RPMI7951 (cell line): ENCODE measurements around the gene MAGEA2B. TPM values are rescaled to one million over a fixed set of nuclear protein-coding genes. Genes with fewer than 3 reads are reported as not detected.
A peak's percentile ranks its signal among the peaks of the same experiment; 100 is the strongest.
"Not testable (repeated sequence)": the region's sequence is repeated elsewhere in the genome, so short reads cannot be mapped to it uniquely, and the experiment has no call there.

Experiments used
- DNase-seq: peaks from one replicate; pipeline ENCODE4 v3.0.0-alpha.2; 2012; ENCODE audit warnings: low read depth
- total RNA-seq: library from RNA; depleted of rRNA; stranded (reverse); fragments of >200 nt; shearing (Covaris generic); gene quantifications from 2 replicates; pipeline ENCODE4 v1.2.3, GENCODE V29; 2014; rRNA removed

Gene MAGEA2B, protein sequence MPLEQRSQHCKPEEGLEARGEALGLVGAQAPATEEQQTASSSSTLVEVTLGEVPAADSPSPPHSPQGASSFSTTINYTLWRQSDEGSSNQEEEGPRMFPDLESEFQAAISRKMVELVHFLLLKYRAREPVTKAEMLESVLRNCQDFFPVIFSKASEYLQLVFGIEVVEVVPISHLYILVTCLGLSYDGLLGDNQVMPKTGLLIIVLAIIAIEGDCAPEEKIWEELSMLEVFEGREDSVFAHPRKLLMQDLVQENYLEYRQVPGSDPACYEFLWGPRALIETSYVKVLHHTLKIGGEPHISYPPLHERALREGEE
- 16.1 and 16.7 TPM in 2 replicates for total RNA-seq

DNA sequence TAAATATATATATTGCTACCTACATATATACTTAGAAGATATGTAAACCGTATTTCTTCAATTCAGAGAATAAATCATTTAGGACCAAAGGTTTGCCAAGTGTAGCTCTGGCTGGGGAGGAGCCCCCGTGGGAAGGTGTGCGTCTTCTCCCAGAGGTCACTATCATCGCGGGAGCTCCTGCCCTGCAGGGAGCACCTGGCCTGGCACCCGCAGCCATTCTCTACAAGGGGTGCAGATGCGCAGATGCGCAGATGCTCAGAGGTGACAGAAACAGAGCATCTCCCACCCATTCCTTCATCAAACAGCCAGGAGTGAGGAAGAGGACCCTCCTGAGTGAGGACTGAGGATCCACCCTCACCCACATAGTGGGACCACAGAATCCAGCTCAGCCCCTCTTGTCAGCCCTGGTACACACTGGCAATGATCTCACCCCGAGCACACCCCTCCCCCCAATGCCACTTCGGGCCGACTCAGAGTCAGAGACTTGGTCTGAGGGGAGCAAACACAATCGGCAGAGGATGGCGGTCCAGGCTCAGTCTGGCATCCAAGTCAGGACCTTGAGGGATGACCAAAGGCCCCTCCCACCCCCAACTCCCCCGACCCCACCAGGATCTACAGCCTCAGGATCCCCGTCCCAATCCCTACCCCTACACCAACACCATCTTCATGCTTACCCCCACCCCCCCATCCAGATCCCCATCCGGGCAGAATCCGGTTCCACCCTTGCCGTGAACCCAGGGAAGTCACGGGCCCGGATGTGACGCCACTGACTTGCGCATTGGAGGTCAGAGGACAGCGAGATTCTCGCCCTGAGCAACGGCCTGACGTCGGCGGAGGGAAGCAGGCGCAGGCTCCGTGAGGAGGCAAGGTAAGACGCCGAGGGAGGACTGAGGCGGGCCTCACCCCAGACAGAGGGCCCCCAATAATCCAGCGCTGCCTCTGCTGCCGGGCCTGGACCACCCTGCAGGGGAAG lies at the start of gene MAGEA2B:
TSS of gene MAGEA2B (plus strand) at position 814 of the 973 bp plus-strand sequence. CDS start 2,479 bp downstream, outside the sequence.
- not testable (repeated sequence) for DNase-seq

DNA sequence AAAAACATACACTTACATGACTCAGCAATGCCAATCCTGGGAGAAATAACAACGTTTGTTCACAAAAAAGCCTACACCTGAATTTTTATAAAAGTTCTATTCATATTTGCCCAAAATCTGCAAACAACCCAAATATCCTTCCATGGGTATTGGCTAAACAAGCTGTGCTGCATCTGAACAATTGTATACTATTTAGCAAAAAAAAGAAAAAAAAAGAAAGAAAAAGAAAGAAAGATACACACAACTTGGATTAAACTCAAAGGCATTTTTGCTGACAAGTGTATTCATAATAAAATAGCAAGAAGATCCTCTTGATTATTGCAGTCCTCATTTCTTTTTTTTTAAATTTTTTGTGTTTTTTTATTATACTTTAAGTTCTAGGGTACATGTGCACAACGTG lies 40.3 kb upstream of the MAGEA2B start:
- DNase-seq, result no peak

DNA sequence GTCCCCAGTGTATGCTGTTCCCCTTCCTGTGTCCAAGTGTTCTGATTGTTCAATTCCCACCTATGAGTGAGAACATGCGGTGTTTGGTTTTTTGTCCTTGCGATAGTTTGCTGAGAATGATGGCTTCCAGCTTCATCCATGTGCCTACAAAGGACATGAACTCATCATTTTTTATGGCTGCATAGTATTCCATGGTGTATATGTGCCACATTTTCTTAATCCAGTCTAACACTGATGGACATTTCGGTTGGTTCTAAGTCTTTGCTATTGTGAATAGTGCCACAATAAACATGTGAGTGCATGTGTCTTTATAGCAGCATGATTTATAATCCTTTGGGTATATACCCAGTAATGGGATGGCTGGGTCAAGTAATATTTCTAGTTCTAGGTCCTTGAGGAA lies 39.8 kb upstream of the MAGEA2B start:
- DNase-seq, result not testable (repeated sequence)

DNA sequence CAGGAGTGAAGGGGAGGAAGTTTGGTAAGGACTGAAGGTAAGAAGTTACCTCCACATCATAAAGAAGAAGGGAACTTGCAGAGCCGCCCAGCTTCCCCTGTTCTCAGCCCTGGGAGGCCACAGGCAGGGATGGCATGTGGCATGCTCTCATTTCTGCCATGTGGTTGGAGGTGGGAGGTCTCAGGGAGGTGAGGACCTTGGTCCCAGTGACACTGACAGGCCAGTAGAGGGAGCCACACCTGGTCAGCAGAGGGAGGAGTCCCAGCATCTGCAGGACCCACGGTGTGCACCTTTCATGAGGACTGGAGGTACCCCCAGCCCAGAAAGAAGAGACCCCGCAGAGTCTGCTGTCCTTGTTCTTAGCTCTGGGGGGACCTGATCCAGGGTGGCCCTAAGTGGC lies 33.4 kb upstream of the MAGEA2B start:
- DNase-seq, result not testable (repeated sequence)

DNA sequence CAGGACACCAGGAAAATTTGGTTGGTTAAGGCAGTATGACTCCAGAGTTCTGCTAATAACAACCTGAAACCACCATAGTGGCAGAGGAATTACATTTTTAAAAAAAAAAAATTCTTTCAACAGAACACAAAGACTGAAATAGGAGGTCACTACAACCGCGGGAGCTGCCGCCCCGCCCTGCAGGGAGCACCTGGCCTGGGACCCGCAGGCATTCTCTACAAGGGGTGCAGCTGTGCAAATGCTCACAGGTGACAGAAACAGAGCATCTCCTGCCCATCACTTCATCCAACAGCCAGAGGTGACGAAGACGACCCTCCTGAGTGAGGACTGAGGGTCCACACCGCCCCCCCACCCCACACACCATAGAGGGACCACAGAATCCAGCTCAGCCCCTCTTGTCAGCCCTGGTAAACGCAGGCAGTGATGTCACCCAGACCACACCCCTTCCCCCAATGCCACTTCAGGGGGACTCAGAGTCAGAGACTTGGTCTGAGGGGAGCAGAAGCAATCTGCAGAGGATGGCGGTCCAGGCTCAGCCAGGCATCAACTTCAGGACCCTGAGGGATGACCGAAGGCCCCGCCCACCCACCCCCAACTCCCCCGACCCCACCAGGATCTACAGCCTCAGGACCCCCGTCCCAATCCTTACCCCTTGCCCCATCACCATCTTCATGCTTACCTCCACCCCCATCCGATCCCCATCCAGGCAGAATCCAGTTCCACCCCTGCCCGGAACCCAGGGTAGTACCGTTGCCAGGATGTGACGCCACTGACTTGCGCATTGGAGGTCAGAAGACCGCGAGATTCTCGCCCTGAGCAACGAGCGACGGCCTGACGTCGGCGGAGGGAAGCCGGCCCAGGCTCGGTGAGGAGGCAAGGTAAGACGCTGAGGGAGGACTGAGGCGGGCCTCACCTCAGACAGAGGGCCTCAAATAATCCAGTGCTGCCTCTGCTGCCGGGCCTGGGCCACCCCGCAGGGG lies 16.2 kb upstream of the MAGEA2B start, which contains the start of gene MAGEA3:
TSS of gene MAGEA3 (plus strand) at position 843 of the 980 bp plus-strand sequence. CDS start 2,039 bp downstream, outside the sequence.
- DNase-seq, result not testable (repeated sequence)

DNA sequence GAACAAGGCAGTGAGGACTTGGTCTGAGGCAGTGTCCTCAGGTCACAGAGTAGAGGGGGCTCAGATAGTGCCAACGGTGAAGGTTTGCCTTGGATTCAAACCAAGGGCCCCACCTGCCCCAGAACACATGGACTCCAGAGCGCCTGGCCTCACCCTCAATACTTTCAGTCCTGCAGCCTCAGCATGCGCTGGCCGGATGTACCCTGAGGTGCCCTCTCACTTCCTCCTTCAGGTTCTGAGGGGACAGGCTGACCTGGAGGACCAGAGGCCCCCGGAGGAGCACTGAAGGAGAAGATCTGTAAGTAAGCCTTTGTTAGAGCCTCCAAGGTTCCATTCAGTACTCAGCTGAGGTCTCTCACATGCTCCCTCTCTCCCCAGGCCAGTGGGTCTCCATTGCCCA lies 14.0 kb upstream of the MAGEA2B start:
- DNase-seq, result not testable (repeated sequence)

DNA sequence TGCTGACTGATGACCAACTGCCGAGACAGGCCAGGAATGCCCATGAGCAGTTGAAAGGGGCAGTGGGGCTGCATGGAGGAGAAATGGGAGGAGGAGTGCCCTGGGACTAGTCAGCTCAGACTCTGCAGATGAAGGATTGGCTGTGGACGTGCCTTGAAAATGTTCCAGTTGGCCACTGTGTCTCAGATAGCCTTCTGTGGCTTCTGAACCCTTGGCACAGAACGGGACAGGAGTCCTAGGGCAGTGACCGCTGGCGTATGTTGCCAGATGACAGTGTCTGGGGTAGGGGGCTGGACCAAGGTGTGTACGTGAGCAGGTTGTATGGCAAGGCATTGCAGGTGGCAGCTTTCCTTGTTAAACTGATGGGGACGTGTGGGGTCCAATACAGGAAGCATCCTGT lies 7.9 kb upstream of the MAGEA2B start:
- not testable (repeated sequence) for DNase-seq

DNA sequence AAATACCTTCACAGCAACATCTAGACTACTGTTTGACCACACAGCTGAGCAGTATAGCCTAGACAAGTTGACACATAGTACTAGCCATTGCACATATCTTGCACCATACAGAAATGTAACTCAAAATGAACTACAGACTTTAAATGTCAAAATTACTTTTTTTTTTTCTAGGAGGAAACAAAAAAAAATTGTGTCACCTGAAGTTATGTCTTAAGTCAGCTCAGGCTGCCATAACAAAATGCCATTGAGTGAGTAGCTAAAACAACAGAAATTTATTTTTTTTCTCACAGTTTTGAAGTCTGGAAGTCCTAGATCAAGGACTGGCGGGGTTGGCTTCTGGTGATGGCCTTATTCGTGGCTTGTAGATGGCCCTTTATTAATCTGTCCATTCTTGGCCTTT lies 5.3 kb upstream of the MAGEA2B start, which contains the start of gene CSAG2:
TSS of gene CSAG2 (minus strand) at position 101 of the 400 bp plus-strand sequence. CDS start 161 bp downstream, outside the sequence.
- DNase-seq, result not testable (repeated sequence)

DNA sequence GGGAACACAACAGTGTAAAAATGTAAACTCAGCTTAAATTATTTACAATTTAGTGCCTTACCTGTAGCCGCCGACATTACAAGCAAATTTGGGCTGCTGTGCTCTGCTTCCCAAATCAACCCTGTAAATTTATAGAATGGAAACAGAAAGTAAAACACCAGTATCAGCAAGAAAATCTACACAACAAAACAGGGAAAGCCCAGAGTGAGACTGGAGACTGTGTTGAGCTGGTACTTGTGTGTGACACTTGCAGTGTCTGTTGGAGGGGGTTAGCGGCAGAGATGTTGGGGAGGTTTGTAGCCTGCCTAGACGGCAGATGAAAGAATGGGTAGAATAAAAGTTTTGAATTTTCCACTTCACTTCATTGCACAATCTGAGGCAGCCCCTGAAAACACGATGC lies 1.2 kb upstream of the MAGEA2B start:
- DNase-seq, result not testable (repeated sequence)

DNA sequence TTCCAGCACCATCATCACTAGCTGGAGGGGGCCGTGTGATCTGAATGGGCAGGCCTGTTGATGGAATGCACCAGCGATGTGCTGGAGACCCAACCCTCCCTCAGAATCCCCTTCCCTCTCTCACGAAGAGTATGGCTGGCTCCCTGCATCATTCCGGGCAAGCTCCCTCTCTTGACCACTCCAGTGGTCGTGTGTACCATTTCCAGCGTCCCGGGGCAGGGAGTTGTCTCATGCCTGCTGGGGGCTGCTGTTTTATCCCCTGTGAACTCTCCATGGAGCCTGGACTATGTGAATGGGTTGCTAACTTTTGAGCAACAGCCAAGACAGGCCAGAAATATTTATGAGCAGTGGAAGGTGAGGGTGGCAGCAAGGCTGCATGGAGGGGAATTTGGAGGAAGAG lies 11.0 kb downstream of the MAGEA2B start:
- DNase-seq, result no peak

DNA sequence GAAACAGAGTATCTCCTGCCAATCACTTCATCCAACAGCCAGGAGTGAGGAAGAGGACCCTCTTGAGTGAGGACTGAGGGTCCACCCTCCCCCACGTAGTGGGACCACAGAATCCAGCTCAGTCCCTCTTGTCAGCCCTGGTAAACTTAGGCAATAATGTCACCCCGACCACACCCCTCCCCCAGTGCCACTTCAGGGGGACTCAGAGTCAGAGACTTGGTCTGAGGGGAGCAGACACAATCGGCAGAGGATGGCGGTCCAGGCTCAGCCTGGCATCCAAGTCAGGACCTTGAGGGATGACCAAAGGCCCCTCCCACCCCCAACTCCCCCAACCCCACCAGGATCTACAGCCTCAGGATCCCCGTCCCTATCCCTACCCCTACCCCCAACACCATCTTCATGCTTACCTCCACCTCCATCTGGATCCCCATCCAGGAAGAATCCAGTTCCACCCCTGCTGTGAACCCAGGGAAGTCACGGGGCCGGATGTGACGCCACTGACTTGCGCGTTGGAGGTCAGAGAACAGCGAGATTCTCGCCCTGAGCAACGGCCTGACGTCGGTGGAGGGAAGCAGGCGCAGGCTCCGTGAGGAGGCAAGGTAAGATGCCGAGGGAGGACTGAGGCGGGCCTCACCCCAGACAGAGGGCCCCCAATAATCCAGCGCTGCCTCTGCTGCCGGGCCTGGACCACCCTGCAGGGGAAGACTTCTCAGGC lies 19.0 kb downstream of the MAGEA2B start, which contains the start of the genes CSAG1 and MAGEA12:
TSS of gene CSAG1 (minus strand) at position 461 of the 715 bp plus-strand sequence. CDS start 1,261 bp downstream, outside the sequence.
TSS of gene MAGEA12 (plus strand) at position 497 of the 715 bp plus-strand sequence. CDS start 2,405 bp downstream, outside the sequence.
- DNase-seq, result peak; percentile 85

DNA sequence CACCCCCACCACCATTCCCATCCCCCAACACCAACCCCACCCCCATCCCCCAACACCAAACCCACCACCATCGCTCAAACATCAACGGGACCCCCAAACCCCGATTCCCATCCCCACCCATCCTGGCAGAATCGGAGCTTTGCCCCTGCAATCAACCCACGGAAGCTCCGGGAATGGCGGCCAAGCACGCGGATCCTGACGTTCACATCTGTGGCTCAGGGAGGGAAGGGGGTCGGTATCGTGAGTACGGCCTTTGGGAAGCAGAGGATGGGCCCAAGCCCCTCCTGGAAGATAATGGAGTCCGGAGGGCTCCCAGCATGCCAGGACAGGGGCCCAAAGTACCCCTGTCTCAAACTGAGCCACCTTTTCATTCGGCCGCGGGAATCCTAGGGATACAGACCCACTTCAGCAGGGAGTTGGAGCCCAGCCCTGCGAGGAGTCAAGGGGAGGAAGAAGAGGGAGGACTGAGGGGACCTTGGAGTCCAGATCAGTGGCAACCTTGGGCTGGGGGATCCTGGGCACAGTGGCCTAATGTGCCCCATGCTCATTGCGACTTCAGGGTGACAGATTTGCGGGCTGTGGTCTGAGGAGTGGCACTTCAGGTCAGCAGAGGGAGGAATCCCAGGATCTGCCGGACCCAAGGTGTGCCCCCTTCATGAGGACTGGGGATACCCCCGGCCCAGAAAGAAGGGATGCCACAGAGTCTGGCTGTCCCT lies 19.9 kb downstream of the MAGEA2B start:
- not testable (repeated sequence) for DNase-seq

DNA sequence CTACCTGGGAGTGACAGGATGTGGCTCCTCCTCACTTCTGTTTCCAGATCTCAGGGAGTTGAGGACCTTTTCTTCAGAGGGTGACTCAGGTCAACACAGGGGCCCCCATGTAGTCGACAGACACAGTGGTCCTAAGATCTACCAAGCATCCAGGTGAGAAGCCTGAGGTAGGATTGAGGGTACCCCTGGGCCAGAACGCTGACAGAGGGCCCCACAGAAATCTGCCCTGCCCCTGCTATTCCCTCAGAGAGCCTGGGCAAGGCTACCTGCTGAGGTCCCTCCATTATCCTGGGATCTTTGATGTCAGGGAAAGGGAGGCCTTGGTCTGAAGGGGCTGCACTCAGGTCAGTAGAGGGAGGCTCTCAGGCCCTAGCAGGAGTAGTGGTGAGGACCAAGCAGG lies 20.7 kb downstream of the MAGEA2B start:
- no peak for DNase-seq

DNA sequence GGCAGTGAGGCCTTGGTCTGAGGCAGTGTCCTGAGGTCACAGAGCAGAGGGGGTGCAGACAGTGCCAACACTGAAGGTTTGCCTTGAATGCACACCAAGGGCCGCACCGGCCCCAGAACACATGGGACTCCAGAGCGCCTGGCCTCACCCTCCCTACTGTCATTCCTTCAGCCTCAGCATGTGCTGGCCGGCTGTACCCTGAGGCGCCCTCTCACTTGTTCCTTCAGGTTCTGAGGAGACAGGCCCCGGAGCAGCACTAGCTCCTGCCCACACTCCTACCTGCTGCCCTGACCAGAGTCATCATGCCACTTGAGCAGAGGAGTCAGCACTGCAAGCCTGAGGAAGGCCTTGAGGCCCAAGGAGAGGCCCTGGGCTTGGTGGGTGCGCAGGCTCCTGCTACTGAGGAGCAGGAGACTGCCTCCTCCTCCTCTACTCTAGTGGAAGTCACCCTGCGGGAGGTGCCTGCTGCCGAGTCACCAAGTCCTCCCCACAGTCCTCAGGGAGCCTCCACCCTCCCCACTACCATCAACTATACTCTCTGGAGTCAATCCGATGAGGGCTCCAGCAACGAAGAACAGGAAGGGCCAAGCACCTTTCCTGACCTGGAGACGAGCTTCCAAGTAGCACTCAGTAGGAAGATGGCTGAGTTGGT lies 21.6 kb downstream of the MAGEA2B start:
- DNase-seq, result no peak

DNA sequence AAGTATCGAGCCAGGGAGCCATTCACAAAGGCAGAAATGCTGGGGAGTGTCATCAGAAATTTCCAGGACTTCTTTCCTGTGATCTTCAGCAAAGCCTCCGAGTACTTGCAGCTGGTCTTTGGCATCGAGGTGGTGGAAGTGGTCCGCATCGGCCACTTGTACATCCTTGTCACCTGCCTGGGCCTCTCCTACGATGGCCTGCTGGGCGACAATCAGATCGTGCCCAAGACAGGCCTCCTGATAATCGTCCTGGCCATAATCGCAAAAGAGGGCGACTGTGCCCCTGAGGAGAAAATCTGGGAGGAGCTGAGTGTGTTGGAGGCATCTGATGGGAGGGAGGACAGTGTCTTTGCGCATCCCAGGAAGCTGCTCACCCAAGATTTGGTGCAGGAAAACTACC lies 22.1 kb downstream of the MAGEA2B start:
- not testable (repeated sequence) for DNase-seq

DNA sequence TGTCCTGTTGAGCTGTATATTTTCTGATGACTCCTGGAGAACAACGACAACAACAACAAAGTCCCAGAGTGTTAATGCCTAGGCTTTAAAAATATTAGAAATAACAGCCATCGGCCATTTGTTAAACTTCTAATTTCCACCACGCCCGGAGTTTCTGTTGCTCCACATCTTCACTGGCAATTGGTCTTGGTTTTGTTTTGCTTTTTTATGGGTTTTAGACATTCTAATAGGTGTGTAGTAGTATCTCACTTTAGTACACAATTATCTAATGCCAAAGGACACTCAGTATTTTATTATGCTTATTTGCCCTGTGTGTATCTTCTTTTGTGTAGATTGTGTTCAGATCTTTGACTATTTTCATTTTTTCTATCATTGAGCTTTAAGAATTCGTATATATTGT lies 24.1 kb downstream of the MAGEA2B start:
- DNase-seq, result no peak

DNA sequence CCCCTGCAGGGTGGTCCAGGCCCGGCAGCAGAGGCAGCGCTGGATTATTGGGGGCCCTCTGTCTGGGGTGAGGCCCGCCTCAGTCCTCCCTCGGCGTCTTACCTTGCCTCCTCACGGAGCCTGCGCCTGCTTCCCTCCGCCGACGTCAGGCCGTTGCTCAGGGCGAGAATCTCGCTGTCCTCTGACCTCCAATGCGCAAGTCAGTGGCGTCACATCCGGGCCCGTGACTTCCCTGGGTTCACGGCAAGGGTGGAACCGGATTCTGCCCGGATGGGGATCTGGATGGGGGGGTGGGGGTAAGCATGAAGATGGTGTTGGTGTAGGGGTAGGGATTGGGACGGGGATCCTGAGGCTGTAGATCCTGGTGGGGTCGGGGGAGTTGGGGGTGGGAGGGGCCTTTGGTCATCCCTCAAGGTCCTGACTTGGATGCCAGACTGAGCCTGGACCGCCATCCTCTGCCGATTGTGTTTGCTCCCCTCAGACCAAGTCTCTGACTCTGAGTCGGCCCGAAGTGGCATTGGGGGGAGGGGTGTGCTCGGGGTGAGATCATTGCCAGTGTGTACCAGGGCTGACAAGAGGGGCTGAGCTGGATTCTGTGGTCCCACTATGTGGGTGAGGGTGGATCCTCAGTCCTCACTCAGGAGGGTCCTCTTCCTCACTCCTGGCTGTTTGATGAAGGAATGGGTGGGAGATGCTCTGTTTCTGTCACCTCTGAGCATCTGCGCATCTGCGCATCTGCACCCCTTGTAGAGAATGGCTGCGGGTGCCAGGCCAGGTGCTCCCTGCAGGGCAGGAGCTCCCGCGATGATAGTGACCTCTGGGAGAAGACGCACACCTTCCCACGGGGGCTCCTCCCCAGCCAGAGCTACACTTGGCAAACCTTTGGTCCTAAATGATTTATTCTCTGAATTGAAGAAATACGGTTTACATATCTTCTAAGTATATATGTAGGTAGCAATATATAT lies 39.5 kb downstream of the MAGEA2B start, which contains the start of gene MAGEA2:
TSS of gene MAGEA2 (minus strand) at position 157 of the 965 bp plus-strand sequence. CDS start 2,479 bp downstream, outside the sequence.
- not testable (repeated sequence) for DNase-seq
